Mesenchymal stem cell (in vitro differentiated cells and primary cell): ENCODE results near the gene FBXL2.

ENCODE experiments used
- DNase-seq: peaks from one replicate; pipeline ENCODE4 v3.0.0-alpha.2; 2013
- H2AFZ ChIP-seq: one replicate; pipeline ENCODE4 v1.6.1; 2013; ENCODE audit warnings: low read depth, mild to moderate bottlenecking, control low read depth, inconsistent platforms, low read length, moderate library complexity
- H2AK5ac ChIP-seq: 2 replicates; pipeline ENCODE4 v1.6.1; 2013; ENCODE audit warnings: low read length, moderate library complexity, mild to moderate bottlenecking, inconsistent platforms; ENCODE audit not compliant: severe bottlenecking
- H2BK120ac ChIP-seq: one replicate; pipeline ENCODE4 v1.6.1; 2013; ENCODE audit warnings: low read depth, mild to moderate bottlenecking, inconsistent platforms, low read length, moderate library complexity
- H2BK12ac ChIP-seq, 2 experiments: one replicate each; pipeline ENCODE4 v1.6.1; 2013; ENCODE audit warnings: inconsistent platforms in 2 of 2, low read length in 2 of 2, mild to moderate bottlenecking in 2 of 2, moderate library complexity in 2 of 2, control low read depth in 1 of 2
- H2BK15ac ChIP-seq: one replicate; pipeline ENCODE4 v1.6.1; 2013; ENCODE audit warnings: mild to moderate bottlenecking, low read depth, inconsistent platforms; ENCODE audit not compliant: poor library complexity, severe bottlenecking
- H2BK5ac ChIP-seq: 2 replicates; pipeline ENCODE4 v1.6.1; 2013; ENCODE audit warnings: low read depth, mild to moderate bottlenecking, low read length, control low read depth, inconsistent platforms; ENCODE audit not compliant: poor library complexity, severe bottlenecking
- H3K14ac ChIP-seq, 2 experiments: one replicate each; pipeline ENCODE4 v1.6.1; 2013; ENCODE audit warnings: inconsistent platforms in 2 of 2, low read length in 2 of 2, control low read depth in 1 of 2, mild to moderate bottlenecking in 1 of 2, moderate library complexity in 1 of 2
- H3K18ac ChIP-seq, 2 experiments: one replicate each; pipeline ENCODE4 v1.6.1; 2013; ENCODE audit warnings: inconsistent platforms in 2 of 2, low read length in 2 of 2, control low read depth in 1 of 2, low read depth in 1 of 2, mild to moderate bottlenecking in 1 of 2
- H3K23ac ChIP-seq, 2 experiments: one replicate each; pipeline ENCODE4 v1.6.1; 2013; ENCODE audit warnings: inconsistent platforms in 2 of 2, low read length in 2 of 2, mild to moderate bottlenecking in 2 of 2, moderate library complexity in 2 of 2, control low read depth in 1 of 2
- H3K27ac ChIP-seq: 2 replicates; pipeline ENCODE4 v1.5.1; 2013; ENCODE audit warnings: mild to moderate bottlenecking, moderate library complexity, low read length, control low read depth, inconsistent platforms; ENCODE audit not compliant: poor library complexity, severe bottlenecking
- H3K27me3 ChIP-seq, 2 experiments: 2 replicates each; pipeline versions ENCODE4 v1.6.1 to v1.7.0; 2013; ENCODE audit warnings: low read length in 2 of 2, mild to moderate bottlenecking in 2 of 2, moderate library complexity in 2 of 2, control low read depth in 1 of 2, inconsistent platforms in 1 of 2; ENCODE audit not compliant: control insufficient read depth in 1 of 2, insufficient read depth in 1 of 2
- H3K36me3 ChIP-seq, 2 experiments: 2 replicates each; pipeline versions ENCODE4 v1.6.1 to v1.7.0; 2013; ENCODE audit warnings: low read length in 2 of 2, control low read depth in 1 of 2, inconsistent platforms in 1 of 2, low read depth in 1 of 2, mild to moderate bottlenecking in 1 of 2; ENCODE audit not compliant: insufficient read depth in 2 of 2, control insufficient read depth in 1 of 2
- H3K4ac ChIP-seq, 2 experiments: one replicate each; pipeline ENCODE4 v1.6.1; 2013; ENCODE audit warnings: inconsistent platforms in 2 of 2, low read length in 2 of 2, mild to moderate bottlenecking in 2 of 2, moderate library complexity in 2 of 2, control low read depth in 1 of 2, low read depth in 1 of 2
- H3K4me1 ChIP-seq: 2 replicates; pipeline ENCODE4 v1.6.1; 2013; ENCODE audit warnings: low read depth, low read length, control low read depth; ENCODE audit not compliant: control insufficient read depth, insufficient read depth
- H3K4me2 ChIP-seq: 2 replicates; pipeline ENCODE4 v1.6.1; 2013; ENCODE audit warnings: low read length, mild to moderate bottlenecking, inconsistent platforms; ENCODE audit not compliant: poor library complexity, severe bottlenecking
- H3K4me3 ChIP-seq, 2 experiments: 2 replicates each; pipeline versions ENCODE4 v1.5.1 to v1.7.0; 2013; ENCODE audit warnings: low read length in 2 of 2, mild to moderate bottlenecking in 2 of 2, control low read depth in 1 of 2, low read depth in 1 of 2; ENCODE audit not compliant: insufficient read depth in 1 of 2
- H3K79me1 ChIP-seq: replicated peaks from 2 replicates; pipeline ENCODE4 v1.6.1; 2013; ENCODE audit warnings: mild to moderate bottlenecking, control low read depth, low read length, inconsistent platforms; ENCODE audit not compliant: poor library complexity, severe bottlenecking
- H3K9ac ChIP-seq: 2 replicates; pipeline ENCODE4 v1.7.0; 2013; ENCODE audit warnings: mild to moderate bottlenecking, low read length, moderate library complexity
- H3K9me3 ChIP-seq: 2 replicates; pipeline ENCODE4 v1.7.0; 2013; ENCODE audit warnings: mild to moderate bottlenecking, low read length; ENCODE audit not compliant: control insufficient read depth
- H4K8ac ChIP-seq: one replicate; pipeline ENCODE4 v1.6.1; 2013; ENCODE audit warnings: inconsistent platforms, mild to moderate bottlenecking, low read length, moderate library complexity
- H4K91ac ChIP-seq: one replicate; pipeline ENCODE4 v1.6.1; 2013; ENCODE audit warnings: mild to moderate bottlenecking, low read length, inconsistent platforms
- whole genome bisulfite sequencing: methylation state at CpG from one replicate; pipeline ENCODE4 v1.1.7; 2013; ENCODE audit warnings: mixed read lengths; 5-methylcytosine and 5-hydroxymethylcytosine counted together

Gene FBXL2

GRCh38 chr3:33231756-33232465 lies 45.3 kb upstream of the FBXL2 start:
- H3K79me1 ChIP-seq = no peaks in the 10 kb centered on the region
- peaks cover 0 to 30% of the 10 kb centered on the region in 2 experiments for H3K27me3 ChIP-seq
- no peaks in the 10 kb centered on the region for H3K36me3 ChIP-seq
- no peak overlapping the region for H3K4me2 ChIP-seq
- H2BK12ac ChIP-seq = no peak overlapping the region
- H3K23ac ChIP-seq = no peak overlapping the region
- no peak overlapping the region for H3K14ac ChIP-seq
- H3K9me3 ChIP-seq = peaks cover 5% of the 10 kb centered on the region
- no peak overlapping the region for H2BK120ac ChIP-seq
- H4K8ac ChIP-seq = no peak overlapping the region
- no peak overlapping the region for H3K4ac ChIP-seq
- no peaks in the 10 kb centered on the region for H3K4me1 ChIP-seq
- 79% methylated on average over 4 of the region's 5 CpGs for WGBS
- H3K4me3 ChIP-seq = no peak overlapping the region
- no peak overlapping the region for H2BK5ac ChIP-seq
- H2BK15ac ChIP-seq = no peak overlapping the region
- no peak overlapping the region for H2AK5ac ChIP-seq
- H3K27ac ChIP-seq = no peak overlapping the region
- no peak overlapping the region for H3K18ac ChIP-seq
- no peak overlapping the region for H3K9ac ChIP-seq
- H4K91ac ChIP-seq = no peak overlapping the region
- DNase-seq = no peak
- no peak overlapping the region for H2AFZ ChIP-seq

GRCh38 chr3:33233884-33234283 lies 43.4 kb upstream of the FBXL2 start:
- Histone ChIP-seq H2AFZ (no peak overlapping the region), H3K4me1 (no peaks in the 10 kb centered on the region), H3K4me2 (no peak overlapping the region), H3K9me3 (peaks cover 3% of the 10 kb centered on the region), H3K23ac (no peak overlapping the region), H3K36me3 (no peaks in the 10 kb centered on the region), H3K4me3 (no peak overlapping the region), H2BK5ac (no peak overlapping the region), H4K91ac (no peak overlapping the region), H3K18ac (no peak overlapping the region), H2BK120ac (no peak overlapping the region), H2BK12ac (no peak overlapping the region), H3K27me3 (peaks cover 0 to 30% of the 10 kb centered on the region in 2 experiments), H3K79me1 (no peaks in the 10 kb centered on the region), H4K8ac (no peak overlapping the region), H3K9ac (no peak overlapping the region), H3K4ac (no peak overlapping the region), H3K14ac (no peak overlapping the region), H2BK15ac (no peak overlapping the region), H2AK5ac (no peak overlapping the region), H3K27ac (no peak overlapping the region)
- 83% methylated on average over 1 of the region's 1 CpG for WGBS
- DNase-seq = no peak

GRCh38 chr3:33236005-33236404 lies 41.2 kb upstream of the FBXL2 start:
- Histone ChIP-seq H3K4me2 (no peak overlapping the region), H3K14ac (no peak overlapping the region), H2AK5ac (no peak overlapping the region), H2BK15ac (no peak overlapping the region), H3K9ac (no peak overlapping the region), H3K36me3 (no peaks in the 10 kb centered on the region), H3K4me3 (no peak overlapping the region), H4K91ac (no peak overlapping the region), H3K9me3 (peaks cover 11% of the 10 kb centered on the region), H4K8ac (no peak overlapping the region), H3K4me1 (no peaks in the 10 kb centered on the region), H2AFZ (no peak overlapping the region), H3K23ac (no peak overlapping the region), H2BK120ac (no peak overlapping the region), H3K4ac (no peak overlapping the region), H2BK12ac (no peak overlapping the region), H2BK5ac (no peak overlapping the region), H3K27ac (no peak overlapping the region), H3K79me1 (no peaks in the 10 kb centered on the region), H3K27me3 (peaks cover 0 to 19% of the 10 kb centered on the region in 2 experiments), H3K18ac (no peak overlapping the region)
- 49% methylated on average over 2 of the region's 2 CpGs for WGBS
- no peak for DNase-seq

- Histone ChIP-seq H3K4me2 (no peak overlapping the region), H2AK5ac (no peak overlapping the region), H2AFZ (no peak overlapping the region), H2BK12ac (no peak overlapping the region), H3K27ac (no peak overlapping the region), H3K4me1 (no peaks in the 10 kb centered on the region), H2BK15ac (no peak overlapping the region), H3K9ac (no peak overlapping the region), H2BK5ac (no peak overlapping the region), H3K4ac (no peak overlapping the region), H3K18ac (peak overlapping the region in 1 of 2 experiments; percentile 24), H3K79me1 (no peaks in the 10 kb centered on the region), H3K36me3 (no peaks in the 10 kb centered on the region), H3K27me3 (peaks cover 0 to 6% of the 10 kb centered on the region in 2 experiments), H4K91ac (no peak overlapping the region), H3K9me3 (peaks cover 11% of the 10 kb centered on the region), H3K4me3 (no peak overlapping the region), H4K8ac (no peak overlapping the region), H3K23ac (no peak overlapping the region), H3K14ac (no peak overlapping the region), H2BK120ac (no peak overlapping the region)
- 87% methylated on average over 3 of the region's 4 CpGs for WGBS
- no peak for DNase-seq
These were observed 39.8 kb upstream of the FBXL2 start for GRCh38 chr3:33237439-33237838.
